Measurements from ENCODE around the gene FAM78A.
A peak's percentile ranks its signal among the peaks of the same experiment; 100 is the strongest.
"Not testable (repeated sequence)": the region's sequence is repeated elsewhere in the genome, so short reads cannot be mapped to it uniquely, and the experiment has no call there.

The FAM78A gene

GRCh38 chr9:131246618-131247017, 29.7 kb downstream of the FAM78A start:
- ChIA-PET CTCF (interaction anchor here (1.2 to 5.5 kb wide), 2 partner anchors 8 to 90 kb away, joined by 3 to 26 read pairs; no protein-coding TSS in a partner anchor), POLR2A (interaction anchor here (0.6 kb wide), 1 partner anchor 10 kb away, joined by 3 read pairs; no protein-coding TSS in a partner anchor)
- no CpG with 5 or more reads among the region's 4 CpGs for WGBS (ENCODE audit: insufficient coverage)
- Histone ChIP-seq H3K4me1 (ENCODE audit: control extremely low read depth in 1 of 4, control insufficient read depth in 4 of 4, insufficient read depth in 4 of 4, low read length in 3 of 4) (peaks cover 0 to 6% (median 5%) of the 10 kb centered on the region in 4 experiments), H3K9me3 (ENCODE audit: control extremely low read depth in 1 of 5, control insufficient read depth in 4 of 5, insufficient read depth in 2 of 5, low read depth in 1 of 5, low read length in 4 of 5) (peaks cover 0 to 4% (median 0%) of the 10 kb centered on the region in 5 experiments), H3K27me3 (replicated peaks in 2 of 5; ENCODE audit: control insufficient read depth in 4 of 5, insufficient read depth in 5 of 5, low read length in 4 of 5) (no peaks in the 10 kb centered on the region), H3K27ac (ENCODE audit: insufficient read depth in 1 of 2, low read depth in 1 of 2, low read length in 2 of 2, poor library complexity in 1 of 2, severe bottlenecking in 2 of 2) (no peak overlapping the region), H3K4me3 (ENCODE audit: control insufficient read depth in 1 of 7, extremely low read depth in 1 of 7, insufficient read depth in 4 of 7, low read depth in 2 of 7, low read length in 6 of 7) (no peak overlapping the region), H3K36me3 (ENCODE audit: control insufficient read depth in 4 of 4, insufficient read depth in 4 of 4, low read length in 3 of 4) (no peaks in the 10 kb centered on the region)
- no peak for DNase-seq

- H3K4me3 ChIP-seq (ENCODE audit: control insufficient read depth in 1 of 7, extremely low read depth in 1 of 7, insufficient read depth in 4 of 7, low read depth in 2 of 7, low read length in 6 of 7); H3K27me3 ChIP-seq (replicated peaks in 2 of 5; ENCODE audit: control insufficient read depth in 4 of 5, insufficient read depth in 5 of 5, low read length in 4 of 5); DNase-seq; CTCF ChIA-PET; H3K36me3 ChIP-seq (ENCODE audit: control insufficient read depth in 4 of 4, insufficient read depth in 4 of 4, low read length in 3 of 4); H3K9me3 ChIP-seq (ENCODE audit: control extremely low read depth in 1 of 5, control insufficient read depth in 4 of 5, insufficient read depth in 2 of 5, low read depth in 1 of 5, low read length in 4 of 5); H3K27ac ChIP-seq (ENCODE audit: insufficient read depth in 1 of 2, low read depth in 1 of 2, low read length in 2 of 2, poor library complexity in 1 of 2, severe bottlenecking in 2 of 2); POLR2A ChIA-PET: not testable (repeated sequence)
- no CpG with 5 or more reads among the region's 5 CpGs for WGBS (ENCODE audit: insufficient coverage)
- H3K4me1 ChIP-seq (ENCODE audit: control extremely low read depth in 1 of 4, control insufficient read depth in 4 of 4, insufficient read depth in 4 of 4, low read length in 3 of 4) = peaks cover 7 to 24% (median 19%) of the 10 kb centered on the region in 4 experiments
Measured at GRCh38 chr9:131244331-131244730, 32.0 kb downstream of the FAM78A start.

- DNase-seq = no peak
- WGBS (ENCODE audit: insufficient coverage) = 40% methylated on average over 21 of the region's 22 CpGs
- peak overlapping the region in 3 of 7 experiments; percentile 4 to 53 (median 11) for H3K4me3 ChIP-seq (ENCODE audit: control insufficient read depth in 1 of 7, extremely low read depth in 1 of 7, insufficient read depth in 4 of 7, low read depth in 2 of 7, low read length in 6 of 7)
- no peaks in the 10 kb centered on the region for H3K27me3 ChIP-seq (replicated peaks in 2 of 5; ENCODE audit: control insufficient read depth in 4 of 5, insufficient read depth in 5 of 5, low read length in 4 of 5)
- H3K27ac ChIP-seq (ENCODE audit: insufficient read depth in 1 of 2, low read depth in 1 of 2, low read length in 2 of 2, poor library complexity in 1 of 2, severe bottlenecking in 2 of 2) = no peak overlapping the region
- peaks cover 0 to 12% (median under 1%) of the 10 kb centered on the region in 4 experiments for H3K36me3 ChIP-seq (ENCODE audit: control insufficient read depth in 4 of 4, insufficient read depth in 4 of 4, low read length in 3 of 4)
- POLR2A ChIA-PET = no interaction called here
- peaks cover 0 to 4% (median 0%) of the 10 kb centered on the region in 5 experiments for H3K9me3 ChIP-seq (ENCODE audit: control extremely low read depth in 1 of 5, control insufficient read depth in 4 of 5, insufficient read depth in 2 of 5, low read depth in 1 of 5, low read length in 4 of 5)
- CTCF ChIA-PET = interaction anchor here (1.5 to 2.7 kb wide), 4 partner anchors 9 to 96 kb away, joined by 5 to 26 read pairs (median 6); no protein-coding TSS in a partner anchor
- H3K4me1 ChIP-seq (ENCODE audit: control extremely low read depth in 1 of 4, control insufficient read depth in 4 of 4, insufficient read depth in 4 of 4, low read length in 3 of 4) = peaks cover 12 to 59% (median 53%) of the 10 kb centered on the region in 4 experiments
Measured at GRCh38 chr9:131240047-131240921, 36.0 kb downstream of the FAM78A start.

GRCh38 chr9:131239161-131239975, 36.9 kb downstream of the FAM78A start:
- POLR2A ChIA-PET = interaction anchor here (0.6 to 2.8 kb wide), 4 partner anchors 9 to 92 kb away, joined by 3 to 20 read pairs (median 4); no protein-coding TSS in a partner anchor
- 66% methylated on average over 22 of the region's 23 CpGs for WGBS (ENCODE audit: insufficient coverage)
- peak overlapping the region in 1 of 2 experiments; percentile 81 for H3K27ac ChIP-seq (ENCODE audit: insufficient read depth in 1 of 2, low read depth in 1 of 2, low read length in 2 of 2, poor library complexity in 1 of 2, severe bottlenecking in 2 of 2)

GRCh38 chr9:131238402-131239021, 37.8 kb downstream of the FAM78A start:
- Histone ChIP-seq H3K36me3 (ENCODE audit: control insufficient read depth in 4 of 4, insufficient read depth in 4 of 4, low read length in 3 of 4) (peaks cover 6 to 30% (median 13%) of the 10 kb centered on the region in 4 experiments), H3K27ac (ENCODE audit: insufficient read depth in 1 of 2, low read depth in 1 of 2, low read length in 2 of 2, poor library complexity in 1 of 2, severe bottlenecking in 2 of 2) (peak overlapping the region; percentile 59 to 81), H3K4me1 (ENCODE audit: control extremely low read depth in 1 of 4, control insufficient read depth in 4 of 4, insufficient read depth in 4 of 4, low read length in 3 of 4) (peaks cover 12 to 59% (median 53%) of the 10 kb centered on the region in 4 experiments), H3K4me3 (ENCODE audit: control insufficient read depth in 1 of 7, extremely low read depth in 1 of 7, insufficient read depth in 4 of 7, low read depth in 2 of 7, low read length in 6 of 7) (peak overlapping the region in 5 of 7 experiments; percentile 15 to 60 (median 51)), H3K27me3 (replicated peaks in 2 of 5; ENCODE audit: control insufficient read depth in 4 of 5, insufficient read depth in 5 of 5, low read length in 4 of 5) (no peaks in the 10 kb centered on the region), H3K9me3 (ENCODE audit: control extremely low read depth in 1 of 5, control insufficient read depth in 4 of 5, insufficient read depth in 2 of 5, low read depth in 1 of 5, low read length in 4 of 5) (peaks cover 0 to 4% (median 0%) of the 10 kb centered on the region in 5 experiments)
- peak; percentile 45 to 91 (median 88) for DNase-seq
- ChIA-PET CTCF (interaction anchor here (1.1 to 2.7 kb wide), 5 partner anchors 9 to 37 kb away, joined by 3 to 26 read pairs (median 6); partner anchors contain the start of gene FAM78A), POLR2A (interaction anchor here (0.9 to 2.8 kb wide), 10 partner anchors 11 to 92 kb away, joined by 3 to 20 read pairs (median 3); no protein-coding TSS in a partner anchor)
- WGBS (ENCODE audit: insufficient coverage) = 3% methylated on average over 20 of the region's 23 CpGs

More at GRCh38 chr9:131239161-131239975, 36.9 kb downstream of the FAM78A start:
- CTCF ChIA-PET = interaction anchor here (1.1 to 2.7 kb wide), 6 partner anchors 10 to 62 kb away, joined by 3 to 26 read pairs (median 6); partner anchors contain the start of gene FAM78A
- H3K4me3 ChIP-seq (ENCODE audit: control insufficient read depth in 1 of 7, extremely low read depth in 1 of 7, insufficient read depth in 4 of 7, low read depth in 2 of 7, low read length in 6 of 7) = peak overlapping the region in 4 of 7 experiments; percentile 9 to 60 (median 52)
- H3K36me3 ChIP-seq (ENCODE audit: control insufficient read depth in 4 of 4, insufficient read depth in 4 of 4, low read length in 3 of 4) = peaks cover 0 to 21% (median 5%) of the 10 kb centered on the region in 4 experiments
- H3K27me3 ChIP-seq (replicated peaks in 2 of 5; ENCODE audit: control insufficient read depth in 4 of 5, insufficient read depth in 5 of 5, low read length in 4 of 5) = no peaks in the 10 kb centered on the region
- DNase-seq = peak in 1 of 3 donors; percentile 37
- peaks cover 0 to 4% (median 0%) of the 10 kb centered on the region in 5 experiments for H3K9me3 ChIP-seq (ENCODE audit: control extremely low read depth in 1 of 5, control insufficient read depth in 4 of 5, insufficient read depth in 2 of 5, low read depth in 1 of 5, low read length in 4 of 5)
- H3K4me1 ChIP-seq (ENCODE audit: control extremely low read depth in 1 of 4, control insufficient read depth in 4 of 4, insufficient read depth in 4 of 4, low read length in 3 of 4) = peaks cover 12 to 59% (median 53%) of the 10 kb centered on the region in 4 experiments

GRCh38 chr9:131237931-131238401, 38.3 kb downstream of the FAM78A start:
- peaks cover 12 to 59% (median 53%) of the 10 kb centered on the region in 4 experiments for H3K4me1 ChIP-seq (ENCODE audit: control extremely low read depth in 1 of 4, control insufficient read depth in 4 of 4, insufficient read depth in 4 of 4, low read length in 3 of 4)
- CTCF ChIA-PET = interaction anchor here (1.1 to 2.7 kb wide), 5 partner anchors 9 to 38 kb away, joined by 3 to 26 read pairs (median 6); partner anchors contain the start of gene FAM78A
- POLR2A ChIA-PET = interaction anchor here (1.0 to 2.8 kb wide), 9 partner anchors 10 to 93 kb away, joined by 3 to 20 read pairs (median 3); no protein-coding TSS in a partner anchor
- H3K27ac ChIP-seq (ENCODE audit: insufficient read depth in 1 of 2, low read depth in 1 of 2, low read length in 2 of 2, poor library complexity in 1 of 2, severe bottlenecking in 2 of 2) = peak overlapping the region; percentile 59 to 81
- 3% methylated on average over 11 of the region's 11 CpGs for WGBS (ENCODE audit: insufficient coverage)
- peaks cover 0 to 3% (median 0%) of the 10 kb centered on the region in 5 experiments for H3K9me3 ChIP-seq (ENCODE audit: control extremely low read depth in 1 of 5, control insufficient read depth in 4 of 5, insufficient read depth in 2 of 5, low read depth in 1 of 5, low read length in 4 of 5)
- no peaks in the 10 kb centered on the region for H3K27me3 ChIP-seq (replicated peaks in 2 of 5; ENCODE audit: control insufficient read depth in 4 of 5, insufficient read depth in 5 of 5, low read length in 4 of 5)
- peaks cover 6 to 35% (median 17%) of the 10 kb centered on the region in 4 experiments for H3K36me3 ChIP-seq (ENCODE audit: control insufficient read depth in 4 of 4, insufficient read depth in 4 of 4, low read length in 3 of 4)
- DNase-seq = peak; percentile 83 to 95 (median 95)
- H3K4me3 ChIP-seq (ENCODE audit: control insufficient read depth in 1 of 7, extremely low read depth in 1 of 7, insufficient read depth in 4 of 7, low read depth in 2 of 7, low read length in 6 of 7) = peak overlapping the region in 6 of 7 experiments; percentile 13 to 60 (median 49)
